ENCODE results near the gene HLA-A. TPM values are rescaled to one million over a fixed set of nuclear protein-coding genes. Genes with fewer than 3 reads are reported as not detected.

Gene HLA-A
- polyA plus RNA-seq, 1 experiment = 368 TPM

DNA sequence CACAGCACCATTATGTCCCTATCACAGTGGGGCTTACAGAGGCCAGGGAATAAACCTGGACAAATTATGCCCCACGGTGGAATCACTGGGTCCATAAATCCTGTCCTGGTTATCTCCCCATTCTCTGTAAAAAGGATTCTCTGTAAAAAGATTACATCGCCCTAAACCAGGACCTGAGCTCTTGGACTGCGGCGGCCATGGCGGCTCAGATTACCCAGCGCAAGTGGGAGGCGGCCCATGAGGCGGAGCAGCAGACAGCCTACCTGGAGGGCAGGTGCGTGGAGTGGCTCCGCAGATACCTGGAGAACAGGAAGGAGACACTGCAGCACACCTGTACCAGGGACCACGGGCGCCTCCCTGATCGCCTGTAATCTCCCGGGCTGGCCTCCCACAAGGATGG lies 8.4 kb upstream of the HLA-A start:
- TF ChIP-seq, protein P1, sequence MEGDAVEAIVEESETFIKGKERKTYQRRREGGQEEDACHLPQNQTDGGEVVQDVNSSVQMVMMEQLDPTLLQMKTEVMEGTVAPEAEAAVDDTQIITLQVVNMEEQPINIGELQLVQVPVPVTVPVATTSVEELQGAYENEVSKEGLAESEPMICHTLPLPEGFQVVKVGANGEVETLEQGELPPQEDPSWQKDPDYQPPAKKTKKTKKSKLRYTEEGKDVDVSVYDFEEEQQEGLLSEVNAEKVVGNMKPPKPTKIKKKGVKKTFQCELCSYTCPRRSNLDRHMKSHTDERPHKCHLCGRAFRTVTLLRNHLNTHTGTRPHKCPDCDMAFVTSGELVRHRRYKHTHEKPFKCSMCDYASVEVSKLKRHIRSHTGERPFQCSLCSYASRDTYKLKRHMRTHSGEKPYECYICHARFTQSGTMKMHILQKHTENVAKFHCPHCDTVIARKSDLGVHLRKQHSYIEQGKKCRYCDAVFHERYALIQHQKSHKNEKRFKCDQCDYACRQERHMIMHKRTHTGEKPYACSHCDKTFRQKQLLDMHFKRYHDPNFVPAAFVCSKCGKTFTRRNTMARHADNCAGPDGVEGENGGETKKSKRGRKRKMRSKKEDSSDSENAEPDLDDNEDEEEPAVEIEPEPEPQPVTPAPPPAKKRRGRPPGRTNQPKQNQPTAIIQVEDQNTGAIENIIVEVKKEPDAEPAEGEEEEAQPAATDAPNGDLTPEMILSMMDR (IDR thresholded peaks at IDR 0.05; ENCODE audit: low read depth, low read length) = no peak
- Histone ChIP-seq H3K27me3 (ENCODE audit: control insufficient read depth, insufficient read depth, low read length) (peaks cover 5% of the 10 kb centered on the region), H3K4me3 (ENCODE audit: low read depth, low read length) (no peak overlapping the region), H3K9me3 (ENCODE audit: control insufficient read depth, insufficient read depth, low read length) (no peaks in the 10 kb centered on the region; the same call in 1 of the 2 replicates), H3K27ac (ENCODE audit: low read depth, low read length) (no peak overlapping the region)
- ChIA-PET CTCF (no interaction called here), POLR2A (no interaction called here)
- no peak for DNase-seq (ENCODE audit: low read depth, low spot score)

DNA sequence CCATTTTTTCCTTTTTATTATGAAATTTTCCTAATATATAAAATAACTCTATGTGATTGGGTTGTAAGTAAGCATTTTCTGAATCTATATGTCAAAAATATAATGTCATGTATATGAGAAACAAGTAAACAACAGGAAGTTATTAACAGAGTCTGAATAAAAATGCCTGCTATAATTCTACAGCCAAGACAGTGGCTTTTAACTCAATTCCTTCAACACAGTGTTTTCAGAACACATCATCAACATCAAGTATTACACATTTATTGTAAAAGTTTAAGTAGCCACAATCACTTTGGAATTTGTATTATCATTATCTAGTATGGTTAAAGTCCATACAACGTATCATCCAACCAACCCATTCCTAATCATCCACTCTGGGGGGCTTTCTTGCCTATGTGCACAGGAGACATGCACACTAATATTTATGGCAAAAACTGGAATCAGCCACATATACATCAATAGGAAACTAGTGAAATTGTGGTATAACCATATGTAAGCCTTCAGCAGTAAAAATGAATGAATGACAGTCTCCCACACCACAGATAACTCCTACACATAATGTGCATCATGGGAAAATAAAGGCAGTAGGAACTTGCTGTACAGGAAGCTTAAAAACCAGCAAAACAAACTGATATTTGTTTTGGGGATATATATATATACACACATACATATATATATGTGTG lies 6.9 kb upstream of the HLA-A start:
- POLR2A ChIA-PET = no interaction called here
- TF ChIP-seq, protein P1 (IDR thresholded peaks at IDR 0.05; ENCODE audit: low read depth, low read length) = no peak
- CTCF ChIA-PET = no interaction called here

DNA sequence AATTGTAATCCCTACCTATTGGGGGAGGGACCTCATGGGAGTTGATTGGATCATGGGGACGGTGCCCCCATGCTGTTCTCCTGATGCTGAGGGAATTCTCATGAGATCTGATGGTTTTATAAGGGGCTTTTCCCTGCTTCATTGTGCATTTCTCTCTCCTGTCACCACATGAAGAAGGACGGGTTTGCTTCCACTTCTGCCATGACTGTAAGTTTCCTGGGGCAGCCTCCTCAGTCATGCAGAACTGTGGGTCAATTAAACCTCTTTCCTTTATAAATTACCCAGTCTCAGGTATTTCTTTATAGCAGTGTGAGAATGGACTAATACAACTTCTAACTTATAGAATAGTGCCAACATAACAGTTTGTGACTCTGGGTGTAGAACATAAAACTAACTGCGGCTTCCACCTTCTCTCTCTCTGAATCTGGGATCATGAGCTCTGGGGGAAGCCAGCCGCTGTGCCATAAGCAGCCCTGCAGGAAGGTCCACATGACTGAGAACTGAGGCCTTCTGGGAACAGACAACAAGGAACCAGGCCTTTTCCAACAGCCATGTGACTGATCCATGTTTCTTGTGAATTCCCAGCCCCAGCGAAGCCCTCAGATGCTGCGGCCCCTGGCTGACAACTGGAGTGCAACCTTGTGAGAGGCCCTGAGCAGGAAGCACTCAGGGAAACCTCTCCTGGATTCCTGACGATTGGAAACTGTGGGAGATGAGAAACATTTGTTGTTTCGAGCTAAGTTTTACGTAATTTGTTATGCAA lies 3.4 kb upstream of the HLA-A start:
- CTCF ChIA-PET = no interaction called here

More for the DNA sequence above, 6.9 kb upstream of the HLA-A start:
- no peak for DNase-seq (ENCODE audit: low read depth, low spot score)
- H3K27ac ChIP-seq (ENCODE audit: low read depth, low read length) = no peak overlapping the region
- H3K27me3 ChIP-seq (ENCODE audit: control insufficient read depth, insufficient read depth, low read length) = peaks cover 5% of the 10 kb centered on the region
- H3K9me3 ChIP-seq (ENCODE audit: control insufficient read depth, insufficient read depth, low read length) = no peaks in the 10 kb centered on the region; the same call in 1 of the 2 replicates
- no peak overlapping the region for H3K4me3 ChIP-seq (ENCODE audit: low read depth, low read length)

DNA sequence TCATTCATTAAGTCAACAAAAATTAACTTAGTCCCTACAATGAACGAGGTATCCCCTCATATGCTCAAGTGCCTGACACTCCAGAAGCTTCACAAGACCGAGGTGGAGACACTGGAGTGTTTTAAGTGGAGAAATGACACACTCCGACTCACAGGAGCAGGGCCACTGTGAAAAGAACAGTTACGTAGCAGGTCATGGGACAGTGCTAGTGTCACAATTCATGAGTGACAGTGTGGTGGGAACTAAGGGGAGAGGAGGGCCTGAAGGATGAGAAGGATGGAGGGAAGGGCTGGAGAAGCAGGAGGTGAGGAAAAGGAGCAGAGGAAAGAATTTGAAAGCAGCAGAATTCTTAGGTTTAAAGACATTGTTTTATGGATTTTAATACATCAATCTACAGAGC lies 1.3 kb upstream of the HLA-A start:
- CTCF ChIA-PET = interaction anchor here (0.7 kb wide), 1 partner anchor 89 kb away, joined by 3 read pairs; no protein-coding TSS in a partner anchor
- POLR2A ChIA-PET = interaction anchor here (1.0 kb wide), 1 partner anchor 24 kb away, joined by 3 read pairs; no protein-coding TSS in a partner anchor
- no peak overlapping the region for H3K4me3 ChIP-seq (ENCODE audit: low read depth, low read length)

More for the DNA sequence above, 3.4 kb upstream of the HLA-A start:
- Histone ChIP-seq H3K9me3 (ENCODE audit: control insufficient read depth, insufficient read depth, low read length) (no peaks in the 10 kb centered on the region; the same call in 1 of the 2 replicates), H3K27ac (ENCODE audit: low read depth, low read length) (no peak overlapping the region), H3K4me3 (ENCODE audit: low read depth, low read length) (no peak overlapping the region), H3K27me3 (ENCODE audit: control insufficient read depth, insufficient read depth, low read length) (peaks cover 3% of the 10 kb centered on the region)
- TF ChIP-seq, protein P1 (IDR thresholded peaks at IDR 0.05; ENCODE audit: low read depth, low read length) = no peak
- no peak for DNase-seq (ENCODE audit: low read depth, low spot score)
- POLR2A ChIA-PET = no interaction called here

More for the DNA sequence above, 1.3 kb upstream of the HLA-A start:
- no peaks in the 10 kb centered on the region; the same call in 1 of the 2 replicates for H3K9me3 ChIP-seq (ENCODE audit: control insufficient read depth, insufficient read depth, low read length)
- no peak for DNase-seq (ENCODE audit: low read depth, low spot score)
- no peak overlapping the region for H3K27ac ChIP-seq (ENCODE audit: low read depth, low read length)
- TF ChIP-seq, protein P1 (IDR thresholded peaks at IDR 0.05; ENCODE audit: low read depth, low read length) = no peak
- H3K27me3 ChIP-seq (ENCODE audit: control insufficient read depth, insufficient read depth, low read length) = peaks cover 3% of the 10 kb centered on the region
